GM19035 (cell line): Measurements from ENCODE around the gene RNF130.
A peak's percentile ranks its signal among the peaks of the same experiment; 100 is the strongest.

Experiments
- ATAC-seq: cut with Tn5 transposase; IDR thresholded peaks from one replicate; pipeline ENCODE4 v1.9.1; 2021; ENCODE audit not compliant: unreplicated experiment

Gene RNF130

GRCh38 chr5:180071531-180072255 is at the start of gene RNF130:
TSS of gene RNF130 (minus strand) at chr5:180071759. CDS start at chr5:180071702, 57 bp downstream.
- peak; percentile 61 for ATAC-seq

- no peak for ATAC-seq
Measured at GRCh38 chr5:180120237-180121101, 48.9 kb upstream of the RNF130 start.

- no peak for ATAC-seq
Measured at GRCh38 chr5:180119903-180120236, 48.3 kb upstream of the RNF130 start.

DNA sequence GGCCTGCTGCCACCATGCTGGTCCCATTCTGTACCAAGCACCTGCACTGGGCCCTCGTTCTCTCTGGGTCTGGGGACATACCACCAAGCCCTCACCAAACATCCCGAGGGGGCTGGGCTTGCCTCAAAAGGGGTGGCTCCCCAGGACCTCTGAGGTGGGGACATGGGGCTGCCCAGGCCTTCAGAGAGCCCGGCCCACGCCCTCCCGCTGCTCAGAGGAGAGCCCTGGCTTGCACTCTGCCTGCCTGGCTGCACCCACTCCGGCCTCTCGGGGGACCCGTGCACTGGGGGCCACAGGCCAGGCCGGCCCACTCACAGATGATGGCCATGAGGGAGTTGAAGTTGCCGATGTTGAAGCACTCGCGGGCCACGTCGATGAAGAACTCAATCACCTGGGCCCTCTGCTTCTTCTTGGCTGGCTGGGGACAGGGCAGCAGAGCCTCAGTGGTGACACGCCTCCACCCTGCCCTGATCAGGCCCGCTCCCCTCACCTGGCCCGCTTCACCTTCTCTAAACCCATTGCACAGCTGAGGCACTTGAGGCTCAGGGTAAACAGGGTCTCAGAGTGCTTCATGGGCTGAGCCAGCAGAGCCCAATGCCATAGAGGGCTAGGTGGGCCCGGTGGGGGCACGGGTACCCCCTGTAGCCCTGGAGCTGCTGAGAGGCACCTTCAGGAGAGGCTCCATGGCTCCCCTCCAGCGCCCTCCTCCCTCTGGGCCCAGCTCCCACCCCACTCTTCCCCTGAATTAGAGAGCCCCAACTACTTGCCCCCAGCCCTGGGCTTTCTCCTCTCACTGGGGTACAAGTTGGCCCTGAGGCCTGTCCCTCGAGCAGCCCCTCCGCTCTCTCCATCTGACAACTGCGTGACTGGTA is 47.7 kb upstream of the RNF130 start:
- ATAC-seq: no peak

GRCh38 chr5:180118391-180118791 is 46.8 kb upstream of the RNF130 start:
- no peak for ATAC-seq

DNA sequence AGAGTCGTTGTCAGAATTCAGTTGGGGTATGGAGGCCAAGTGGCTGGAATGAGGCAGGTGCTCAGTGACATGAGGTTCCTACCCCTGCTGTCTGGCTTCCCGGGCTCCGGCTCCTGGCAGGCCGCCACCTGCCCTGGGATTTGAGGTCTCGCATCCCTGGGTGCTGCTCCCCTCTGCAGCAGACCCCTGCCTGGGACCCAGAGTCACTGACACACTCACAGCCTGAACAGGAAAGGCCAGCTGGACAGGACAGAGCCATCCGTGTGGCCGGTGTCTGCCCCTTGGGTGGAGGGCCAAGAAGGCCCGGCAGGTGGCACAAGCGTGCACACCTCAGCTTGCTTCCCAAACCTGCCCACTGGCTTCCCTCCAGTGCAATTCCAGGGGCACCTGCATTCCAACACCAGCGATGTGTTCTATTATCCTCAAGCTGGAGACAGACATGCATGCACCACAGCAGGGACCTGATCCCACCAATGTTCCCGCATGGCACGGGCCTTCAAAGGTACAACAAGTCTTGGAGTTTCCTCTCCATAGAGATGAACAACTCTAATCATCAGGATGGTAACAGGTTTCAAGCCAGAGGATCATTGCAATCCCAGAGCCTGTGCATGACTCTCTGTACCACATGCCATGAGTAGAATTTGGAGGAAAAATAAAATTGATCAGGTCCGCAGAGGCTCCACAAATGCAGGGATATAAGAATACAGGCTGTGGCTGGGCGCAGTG is 45.6 kb upstream of the RNF130 start:
- ATAC-seq: no peak

DNA sequence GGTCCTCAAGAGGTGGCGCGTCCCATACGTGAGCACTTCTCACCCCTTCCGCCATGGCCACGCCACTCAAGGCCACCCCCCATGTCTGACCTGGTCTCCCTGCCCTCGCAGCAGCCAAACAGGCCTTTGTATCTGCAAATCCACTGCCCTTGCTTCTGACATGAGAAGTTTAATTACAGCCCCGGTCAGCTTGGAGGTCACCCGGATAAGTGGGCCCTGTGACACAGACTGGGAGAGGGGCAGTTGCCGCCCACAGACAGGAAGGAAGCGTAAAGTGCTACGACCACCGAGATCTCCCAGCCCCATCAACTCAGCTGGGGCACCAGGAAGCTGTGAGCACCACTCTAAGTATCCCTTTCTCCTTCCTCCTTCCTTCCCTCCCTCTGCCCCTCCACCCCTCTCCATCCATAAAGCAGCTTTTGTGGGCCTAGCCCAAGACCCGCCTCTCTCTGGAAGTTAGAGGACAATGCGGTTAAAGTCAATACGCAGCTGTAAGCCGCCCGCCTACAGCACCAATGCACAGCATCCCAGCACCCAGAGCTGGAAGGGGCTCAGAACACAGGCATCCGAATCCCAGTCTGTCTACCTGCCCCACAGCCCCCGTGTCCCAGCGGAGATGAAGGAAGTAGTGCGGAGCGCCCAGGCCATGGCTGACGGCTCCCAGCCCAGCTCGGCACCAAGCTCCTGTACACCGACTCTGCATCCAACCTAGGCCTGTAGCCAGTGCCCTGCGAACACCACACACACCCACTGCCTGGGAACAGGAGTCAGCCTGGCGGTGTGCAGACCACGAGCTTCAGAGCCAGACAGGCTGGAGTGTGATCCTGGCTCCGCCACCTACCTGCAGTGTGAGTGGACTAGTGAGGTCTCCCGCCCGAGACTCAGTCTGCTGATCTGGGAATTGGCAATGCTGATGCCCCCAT is 44.8 kb upstream of the RNF130 start:
- ATAC-seq: no peak

DNA sequence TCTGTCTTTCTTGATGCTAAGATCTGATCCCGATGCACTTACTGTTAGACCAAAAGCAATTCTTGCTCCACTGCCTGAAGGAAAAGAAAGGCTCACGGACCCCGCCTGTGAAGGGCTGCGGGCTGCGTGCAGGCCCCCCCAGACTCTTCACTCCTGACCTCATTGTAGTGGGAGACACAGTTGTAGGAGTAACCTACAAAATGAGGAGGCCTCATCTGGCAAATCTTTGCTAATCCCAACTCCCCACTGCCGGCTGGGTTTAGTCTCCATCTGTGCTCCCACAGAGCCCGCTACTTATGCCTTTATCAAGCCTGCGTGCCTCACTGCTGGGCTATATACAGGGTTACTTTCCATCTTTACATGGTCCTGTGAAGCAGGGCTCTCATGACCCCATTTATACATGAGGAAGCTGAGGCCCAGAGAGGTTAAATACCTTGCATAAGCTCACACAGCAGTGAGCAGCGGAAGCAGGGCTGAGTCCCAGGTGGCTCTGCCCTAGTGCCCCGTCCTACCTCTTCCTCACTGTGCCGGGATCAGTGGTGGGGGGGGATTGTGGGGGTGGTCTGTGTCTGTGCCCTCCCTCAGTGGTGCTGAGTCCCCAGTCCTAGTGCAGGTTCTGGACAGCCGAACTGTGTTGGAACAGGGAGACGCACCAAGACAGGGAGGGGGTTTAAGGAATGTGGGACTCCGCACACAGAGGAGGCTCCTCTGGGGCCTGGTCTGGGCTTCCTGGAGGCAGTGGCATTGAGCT is 43.9 kb upstream of the RNF130 start:
- no peak for ATAC-seq

- ATAC-seq: no peak
Measured at GRCh38 chr5:180114304-180115003, 42.9 kb upstream of the RNF130 start.

GRCh38 chr5:180113660-180114303 is 42.2 kb upstream of the RNF130 start:
- ATAC-seq: no peak

DNA sequence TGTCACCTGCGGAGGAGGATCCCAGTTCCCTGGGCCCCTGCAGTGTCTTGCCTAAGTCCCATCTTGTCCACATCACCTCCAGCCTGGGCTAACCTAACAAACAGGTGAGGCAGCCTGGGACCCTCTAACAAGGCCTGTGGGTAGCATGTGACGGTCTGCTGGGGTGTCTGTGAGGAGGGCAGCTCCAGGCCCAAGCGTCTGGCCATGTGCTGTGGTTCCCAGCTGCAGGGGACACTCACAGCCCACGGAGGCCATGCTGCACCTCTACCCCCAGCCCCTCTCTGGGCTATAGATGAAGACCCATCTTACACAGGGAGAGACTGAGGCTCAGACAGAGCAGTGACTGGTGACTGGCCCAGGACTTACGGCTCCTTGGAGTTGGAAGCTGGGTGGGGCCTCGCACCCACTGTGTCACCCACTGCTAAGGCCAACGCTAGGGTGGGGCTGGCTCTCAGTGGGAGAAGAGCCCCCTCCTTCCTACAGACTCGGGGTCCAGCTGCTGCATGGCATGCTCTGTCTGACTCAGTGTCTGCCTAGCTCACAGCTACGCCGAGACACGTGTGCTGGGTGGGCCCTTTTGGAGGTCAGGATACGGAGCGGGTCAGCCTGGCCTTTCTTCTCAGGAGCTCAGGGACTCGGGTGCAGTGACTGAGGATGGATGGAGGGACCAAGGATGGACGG is 40.8 kb upstream of the RNF130 start:
- ATAC-seq: no peak

DNA sequence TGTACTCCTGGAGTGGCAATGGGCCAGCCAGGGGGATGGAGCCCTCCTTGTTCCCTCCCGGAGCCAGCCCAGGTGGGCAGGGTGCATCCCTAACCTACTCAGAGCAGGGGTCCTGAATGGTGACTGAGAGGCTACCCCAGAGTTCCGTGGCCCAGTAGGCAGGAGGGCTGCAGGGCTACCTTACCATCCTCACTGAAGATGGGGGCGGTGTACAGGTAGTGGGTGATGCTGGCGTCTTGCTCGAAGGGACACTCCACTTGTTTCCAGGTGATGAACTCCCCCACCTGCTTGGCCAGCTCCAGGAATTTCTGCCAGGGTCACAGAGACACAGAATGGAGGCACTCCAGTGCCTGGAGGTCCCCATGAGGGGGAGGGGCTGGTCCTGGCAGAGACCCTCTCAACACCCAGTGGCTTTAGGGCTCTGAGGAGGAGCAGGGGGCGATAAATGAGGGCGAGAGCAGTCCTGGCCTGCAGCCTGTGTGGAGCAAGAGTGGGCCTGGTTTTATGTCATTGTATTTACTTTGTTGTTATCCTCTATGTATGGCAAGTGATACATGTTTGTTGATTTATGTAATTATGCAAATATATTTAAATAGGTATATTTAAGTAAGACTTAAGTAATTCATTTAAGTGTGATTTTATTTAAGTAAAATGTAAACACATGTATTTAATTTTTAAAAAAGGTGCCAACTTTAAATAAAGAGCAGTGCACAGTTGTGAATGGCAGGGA is 39.9 kb upstream of the RNF130 start:
- ATAC-seq: no peak

GRCh38 chr5:180109920-180110319 is 38.4 kb upstream of the RNF130 start:
- no peak for ATAC-seq

DNA sequence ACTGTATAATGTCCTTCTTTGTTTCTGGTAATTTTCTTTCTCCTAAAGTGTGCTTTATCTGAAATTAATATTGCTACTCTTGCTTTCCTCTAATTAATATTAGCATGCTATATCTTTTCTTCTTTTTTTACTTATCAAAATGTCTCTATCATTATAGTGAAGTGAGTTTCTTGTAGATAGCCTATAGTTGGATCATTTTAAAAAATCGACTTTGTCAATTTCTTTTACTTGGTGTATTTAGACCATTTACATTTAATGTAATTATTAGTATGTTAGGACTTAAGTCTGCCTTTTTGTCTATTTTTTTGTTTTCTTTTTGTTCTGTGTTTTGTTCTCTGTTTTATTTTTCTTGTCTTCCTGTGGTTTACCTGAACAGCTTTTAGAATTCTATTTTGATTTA is 35.4 kb upstream of the RNF130 start:
- no peak for ATAC-seq

- no peak for ATAC-seq
Measured at GRCh38 chr5:180105827-180106312, 34.3 kb upstream of the RNF130 start.

DNA sequence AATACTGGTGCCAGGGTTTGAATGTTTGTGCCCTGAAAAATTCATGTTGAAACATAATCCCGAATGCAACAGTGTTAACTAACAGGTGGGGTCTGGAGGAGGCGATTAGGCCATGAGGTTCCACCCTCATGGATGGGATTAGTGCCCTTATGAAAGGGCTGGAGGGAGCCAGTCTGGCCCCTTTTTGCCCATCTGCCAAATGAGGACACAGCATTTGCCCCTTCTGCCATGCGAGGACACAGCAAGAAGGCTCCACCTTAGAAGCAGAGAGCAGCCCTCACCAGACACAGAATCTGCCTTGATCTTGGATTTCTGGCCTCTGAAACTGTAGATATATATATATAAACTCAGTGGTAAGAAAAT is 32.6 kb upstream of the RNF130 start:
- ATAC-seq: no peak
